GM12872 (cell line): ENCODE data around the gene FUT8.

ENCODE experiments used
- TF ChIP-seq, protein P1 (sequence below): IDR thresholded peaks from 3 replicates; pipeline ENCODE4 v1.5.1; 2011; ENCODE audit warnings: low read depth, mild to moderate bottlenecking, low read length, moderate library complexity; ENCODE audit not compliant: insufficient read depth

The FUT8 gene

DNA sequence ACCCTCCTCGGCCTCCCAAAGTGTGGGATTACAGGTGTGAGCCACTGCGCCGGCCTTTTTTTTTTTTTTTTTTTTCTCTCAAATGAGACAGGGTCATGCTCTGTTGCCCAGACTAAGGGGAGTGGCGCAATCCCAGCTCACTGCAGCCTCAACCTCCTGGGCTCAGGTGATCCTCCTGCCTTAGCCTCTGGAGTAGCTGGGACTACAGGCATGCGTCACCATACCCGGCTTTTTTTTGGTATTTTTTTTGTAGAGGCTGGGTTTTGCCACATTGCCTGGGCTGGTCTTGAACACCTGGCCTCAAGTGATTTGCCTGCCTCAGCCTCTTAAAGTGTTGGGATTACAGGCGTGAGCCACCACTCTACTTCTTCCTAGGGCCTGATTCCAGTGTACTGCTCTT, 18.7 kb downstream of the FUT8 start:
- TF ChIP-seq, protein P1, sequence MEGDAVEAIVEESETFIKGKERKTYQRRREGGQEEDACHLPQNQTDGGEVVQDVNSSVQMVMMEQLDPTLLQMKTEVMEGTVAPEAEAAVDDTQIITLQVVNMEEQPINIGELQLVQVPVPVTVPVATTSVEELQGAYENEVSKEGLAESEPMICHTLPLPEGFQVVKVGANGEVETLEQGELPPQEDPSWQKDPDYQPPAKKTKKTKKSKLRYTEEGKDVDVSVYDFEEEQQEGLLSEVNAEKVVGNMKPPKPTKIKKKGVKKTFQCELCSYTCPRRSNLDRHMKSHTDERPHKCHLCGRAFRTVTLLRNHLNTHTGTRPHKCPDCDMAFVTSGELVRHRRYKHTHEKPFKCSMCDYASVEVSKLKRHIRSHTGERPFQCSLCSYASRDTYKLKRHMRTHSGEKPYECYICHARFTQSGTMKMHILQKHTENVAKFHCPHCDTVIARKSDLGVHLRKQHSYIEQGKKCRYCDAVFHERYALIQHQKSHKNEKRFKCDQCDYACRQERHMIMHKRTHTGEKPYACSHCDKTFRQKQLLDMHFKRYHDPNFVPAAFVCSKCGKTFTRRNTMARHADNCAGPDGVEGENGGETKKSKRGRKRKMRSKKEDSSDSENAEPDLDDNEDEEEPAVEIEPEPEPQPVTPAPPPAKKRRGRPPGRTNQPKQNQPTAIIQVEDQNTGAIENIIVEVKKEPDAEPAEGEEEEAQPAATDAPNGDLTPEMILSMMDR = no peak

DNA sequence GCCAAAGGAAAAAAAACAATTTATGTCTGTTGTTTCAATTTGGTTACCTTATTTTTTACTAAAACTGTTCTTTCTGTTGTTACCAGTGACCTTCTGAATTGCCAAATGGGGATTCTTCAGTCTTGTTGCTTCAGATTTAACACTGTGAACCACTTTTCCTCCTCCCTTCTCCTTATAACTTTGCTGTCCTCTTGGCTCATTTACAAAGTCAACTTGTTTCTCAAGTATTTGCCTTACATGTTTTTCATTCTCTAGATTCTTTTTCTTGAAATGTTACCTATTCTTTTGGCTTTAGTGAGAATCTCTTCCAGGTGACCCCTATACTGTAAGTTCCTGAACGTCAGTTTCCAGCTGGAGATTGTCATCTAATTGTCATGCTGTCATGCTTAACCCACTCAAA, 19.4 kb downstream of the FUT8 start:
- TF ChIP-seq, protein P1 = no peak

DNA sequence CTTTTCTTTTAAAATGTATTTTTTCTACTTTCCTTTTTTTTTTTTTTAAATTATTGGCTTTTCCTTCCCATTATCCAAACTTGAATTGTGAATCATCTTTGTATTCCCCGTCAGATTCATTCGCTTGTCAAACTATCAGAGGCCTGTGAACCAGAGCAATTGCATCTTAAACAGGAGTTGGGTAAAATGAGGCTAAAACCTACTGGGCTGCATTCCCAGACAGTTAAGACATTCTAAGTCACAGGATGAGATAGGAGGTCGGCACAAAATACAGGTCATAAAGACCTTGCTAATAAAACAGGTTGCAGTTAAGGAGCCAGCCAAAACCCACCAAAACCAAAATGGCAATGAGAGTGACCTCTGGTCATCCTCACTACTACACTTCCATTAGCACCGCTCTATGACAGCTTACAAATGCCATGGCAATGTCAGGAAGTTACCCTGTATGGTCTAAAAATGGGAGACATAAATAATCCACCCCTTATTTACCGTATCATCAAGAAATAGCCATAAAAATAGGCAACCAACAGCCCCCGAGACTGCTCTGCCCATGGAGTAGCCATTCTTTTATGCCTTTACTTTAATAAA, 19.9 kb downstream of the FUT8 start:
- TF ChIP-seq, protein P1 = no peak

DNA sequence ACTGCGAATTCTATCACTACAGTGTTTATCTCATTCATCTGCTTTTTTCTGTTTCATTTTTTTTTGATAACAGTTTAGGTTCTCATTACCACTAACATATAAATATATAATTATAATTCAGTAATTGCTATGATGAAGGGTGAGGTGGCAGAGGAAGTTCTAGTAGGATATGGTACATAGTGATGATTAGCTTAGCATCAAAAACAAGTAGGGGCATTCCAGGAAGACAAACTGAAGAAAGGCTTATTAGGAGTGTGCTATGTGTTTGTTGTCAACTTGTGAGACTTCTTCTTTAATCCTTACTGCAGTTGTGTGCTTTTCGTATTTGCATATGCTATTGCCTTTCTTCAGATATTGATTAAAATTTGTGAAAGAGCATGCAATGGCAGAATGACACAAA, 20.6 kb downstream of the FUT8 start:
- TF ChIP-seq, protein P1 = no peak

DNA sequence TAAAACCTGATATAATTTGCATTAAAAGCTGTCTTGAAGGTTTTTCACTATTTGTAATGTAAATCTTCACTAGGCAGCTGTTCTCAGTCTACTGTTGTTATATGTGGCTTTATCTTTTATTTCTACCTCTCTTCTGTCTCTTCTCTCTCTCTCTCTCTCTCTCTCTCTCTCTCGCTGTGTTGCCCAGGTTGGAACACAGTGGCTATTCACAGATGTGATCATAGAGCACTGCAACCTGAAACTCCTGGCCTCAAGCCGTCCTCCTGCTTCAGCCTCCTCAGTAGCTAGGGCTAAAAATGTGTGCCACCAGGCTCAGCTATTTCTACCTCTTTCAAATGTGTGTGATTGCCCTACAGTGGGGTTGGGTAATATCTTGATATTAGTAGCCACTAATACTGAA, 21.1 kb downstream of the FUT8 start:
- TF ChIP-seq, protein P1 = no peak

DNA sequence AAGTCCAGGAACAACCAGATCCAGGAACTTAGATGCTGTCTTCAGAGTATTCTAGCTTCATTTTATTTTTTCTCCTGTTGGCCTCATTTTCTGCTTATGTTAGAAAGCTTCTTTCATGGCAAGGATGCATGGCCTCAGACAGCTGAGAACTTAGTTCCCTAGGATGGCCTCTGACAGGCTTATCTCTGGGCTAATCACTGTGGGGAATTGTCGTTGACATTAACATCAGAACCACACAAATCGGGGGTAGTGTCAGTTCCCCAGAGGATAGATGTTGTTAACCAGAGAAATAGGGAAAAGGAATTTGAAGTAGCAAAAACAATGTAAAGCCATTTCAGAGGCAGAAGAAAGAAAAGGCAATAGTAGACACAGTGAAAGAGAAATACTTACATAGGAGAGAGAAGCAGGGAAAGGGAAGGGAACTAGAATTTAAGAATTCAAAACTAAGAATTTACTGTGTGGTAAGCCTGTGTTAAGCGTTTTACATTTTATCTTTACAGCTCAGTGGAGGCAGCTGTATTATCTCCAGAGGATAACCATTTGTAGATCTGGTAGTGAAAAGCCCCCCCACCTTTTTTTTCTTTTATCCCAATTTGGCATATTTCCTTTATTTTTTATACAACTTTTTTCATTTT, 21.8 kb downstream of the FUT8 start:
- TF ChIP-seq, protein P1 = no peak

DNA sequence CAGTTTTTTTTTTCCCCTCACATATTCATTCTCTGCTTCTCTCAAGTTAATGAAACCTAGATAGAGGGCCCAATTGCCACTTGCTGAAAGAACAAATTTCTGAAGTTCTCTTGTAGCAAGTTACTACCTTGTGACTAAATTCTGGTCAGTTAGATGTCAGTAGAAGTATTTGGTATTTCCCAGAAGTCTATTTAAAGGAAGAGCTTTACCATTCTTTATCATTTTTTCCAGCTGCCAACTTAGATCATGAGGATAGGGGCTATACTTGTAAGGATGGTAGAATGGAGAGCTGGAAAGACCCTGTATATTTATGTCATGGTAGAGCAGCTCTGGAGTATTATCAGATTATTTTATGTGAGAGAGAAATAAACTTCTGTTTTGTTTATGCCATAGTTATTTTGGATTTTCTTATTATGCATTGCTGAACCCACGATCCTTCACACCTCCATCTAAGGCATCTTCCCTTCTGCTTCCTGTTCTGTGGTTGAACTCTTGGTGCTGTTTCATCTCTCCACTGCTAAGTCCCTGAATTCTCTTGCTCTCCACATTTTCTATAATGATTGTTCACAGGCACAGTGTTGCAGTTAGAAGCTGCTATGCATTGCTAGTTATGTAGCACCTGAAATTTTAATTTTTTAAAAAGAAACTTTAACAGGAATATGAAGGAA, 25.9 kb downstream of the FUT8 start:
- TF ChIP-seq, protein P1 = no peak
